ENCODE data around the gene NPAS2.

NPAS2 gene

DNA sequence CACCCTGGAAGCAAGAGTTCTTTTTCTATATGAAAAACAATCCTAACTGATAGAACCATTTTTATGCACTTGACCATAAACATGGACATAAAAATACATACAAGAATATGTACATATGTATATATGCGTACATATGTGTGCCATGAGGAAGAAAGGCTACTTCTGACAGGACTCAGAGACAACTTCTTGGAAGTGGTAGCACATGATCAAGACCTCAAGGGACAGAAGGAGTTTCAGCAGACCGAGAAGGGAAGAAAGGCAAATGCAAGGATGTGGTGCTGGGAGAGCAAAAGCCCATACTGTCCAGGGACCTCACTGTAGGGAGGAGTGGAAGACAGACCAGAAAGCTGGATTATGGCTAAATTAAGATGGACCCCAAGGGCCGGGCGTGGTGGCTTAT lies 11.4 kb upstream of the NPAS2 start:
- WGBS (ENCODE audit: extremely low coverage, insufficient coverage, low lambda C conversion rate) = no CpG with 5 or more reads among the region's 4 CpGs
- no peak overlapping the region for H3K56ac ChIP-seq (ENCODE audit: low read length)
- H3K4me1 ChIP-seq (ENCODE audit: control insufficient read depth, low read depth, low read length) = no peaks in the 10 kb centered on the region
- no peak overlapping the region for H2BK5ac ChIP-seq (ENCODE audit: low read length)
- H3K4me2 ChIP-seq (ENCODE audit: low read length) = no peak overlapping the region
- H3K4me3 ChIP-seq (ENCODE audit: low read length) = no peak overlapping the region
- H3K18ac ChIP-seq (ENCODE audit: low read length) = no peak overlapping the region
- H3K27me3 ChIP-seq (ENCODE audit: insufficient read depth, low read length, poor library complexity) = no peaks in the 10 kb centered on the region
- no peak overlapping the region for H2BK120ac ChIP-seq (ENCODE audit: low read depth, low read length)
- no peak overlapping the region for H3K23ac ChIP-seq (ENCODE audit: low read length)
- H4K5ac ChIP-seq (ENCODE audit: low read length) = no peak overlapping the region
- no peaks in the 10 kb centered on the region for H3K36me3 ChIP-seq (ENCODE audit: control insufficient read depth, insufficient read depth, low read length)
- no peak overlapping the region for H3K4ac ChIP-seq (ENCODE audit: low read depth, low read length)
- H4K8ac ChIP-seq (ENCODE audit: low read depth, low read length) = no peak overlapping the region
- H2AK5ac ChIP-seq (ENCODE audit: low read length) = no peak overlapping the region
- no peak overlapping the region for H2BK15ac ChIP-seq (replicated peaks; ENCODE audit: low read depth)
- H3K79me1 ChIP-seq (ENCODE audit: low read length) = no peaks in the 10 kb centered on the region
- H3K79me2 ChIP-seq (ENCODE audit: control insufficient read depth, insufficient read depth, low read length) = no peaks in the 10 kb centered on the region
- DNase-seq = no peak
- H3K9ac ChIP-seq (ENCODE audit: low read length) = no peak overlapping the region
- H3K27ac ChIP-seq (ENCODE audit: low read depth, low read length) = no peak overlapping the region

DNA sequence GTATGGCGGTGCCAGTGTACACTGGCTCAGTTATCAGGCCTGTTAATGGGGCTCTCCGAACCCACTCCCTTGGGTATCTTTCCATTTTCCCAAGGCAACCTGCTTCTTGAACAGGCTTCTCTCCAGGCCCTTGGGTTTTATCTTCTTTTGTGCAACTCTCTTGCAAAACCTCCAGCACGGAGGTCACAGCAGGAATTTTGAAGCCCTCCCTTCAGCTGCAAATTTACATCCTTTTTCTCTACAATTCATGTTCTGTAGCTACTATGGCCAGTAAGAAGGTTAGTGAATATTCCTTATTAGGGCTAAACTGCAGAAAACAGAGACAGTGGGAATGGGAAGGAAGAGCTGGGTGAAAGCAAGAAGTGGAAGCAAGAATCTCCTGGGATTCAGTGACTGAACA lies 10.4 kb upstream of the NPAS2 start:
- H3K56ac ChIP-seq (ENCODE audit: low read length) = no peak overlapping the region
- no peak overlapping the region for H4K8ac ChIP-seq (ENCODE audit: low read depth, low read length)
- H3K4me1 ChIP-seq (ENCODE audit: control insufficient read depth, low read depth, low read length) = no peaks in the 10 kb centered on the region
- no peak overlapping the region for H4K5ac ChIP-seq (ENCODE audit: low read length)
- no peaks in the 10 kb centered on the region for H3K27me3 ChIP-seq (ENCODE audit: insufficient read depth, low read length, poor library complexity)
- no peak overlapping the region for H2BK15ac ChIP-seq (replicated peaks; ENCODE audit: low read depth)
- no peak overlapping the region for H3K4me3 ChIP-seq (ENCODE audit: low read length)
- no peak overlapping the region for H3K27ac ChIP-seq (ENCODE audit: low read depth, low read length)
- WGBS (ENCODE audit: extremely low coverage, insufficient coverage, low lambda C conversion rate) = no CpG with 5 or more reads among the region's 3 CpGs
- H2BK120ac ChIP-seq (ENCODE audit: low read depth, low read length) = no peak overlapping the region
- no peak overlapping the region for H2BK5ac ChIP-seq (ENCODE audit: low read length)
- no peak overlapping the region for H3K9ac ChIP-seq (ENCODE audit: low read length)
- no peak overlapping the region for H2AK5ac ChIP-seq (ENCODE audit: low read length)
- H3K18ac ChIP-seq (ENCODE audit: low read length) = no peak overlapping the region
- DNase-seq = no peak
- no peaks in the 10 kb centered on the region for H3K79me2 ChIP-seq (ENCODE audit: control insufficient read depth, insufficient read depth, low read length)
- no peak overlapping the region for H3K4me2 ChIP-seq (ENCODE audit: low read length)
- H3K36me3 ChIP-seq (ENCODE audit: control insufficient read depth, insufficient read depth, low read length) = no peaks in the 10 kb centered on the region
- no peak overlapping the region for H3K23ac ChIP-seq (ENCODE audit: low read length)
- no peak overlapping the region for H3K4ac ChIP-seq (ENCODE audit: low read depth, low read length)
- no peaks in the 10 kb centered on the region for H3K79me1 ChIP-seq (ENCODE audit: low read length)

DNA sequence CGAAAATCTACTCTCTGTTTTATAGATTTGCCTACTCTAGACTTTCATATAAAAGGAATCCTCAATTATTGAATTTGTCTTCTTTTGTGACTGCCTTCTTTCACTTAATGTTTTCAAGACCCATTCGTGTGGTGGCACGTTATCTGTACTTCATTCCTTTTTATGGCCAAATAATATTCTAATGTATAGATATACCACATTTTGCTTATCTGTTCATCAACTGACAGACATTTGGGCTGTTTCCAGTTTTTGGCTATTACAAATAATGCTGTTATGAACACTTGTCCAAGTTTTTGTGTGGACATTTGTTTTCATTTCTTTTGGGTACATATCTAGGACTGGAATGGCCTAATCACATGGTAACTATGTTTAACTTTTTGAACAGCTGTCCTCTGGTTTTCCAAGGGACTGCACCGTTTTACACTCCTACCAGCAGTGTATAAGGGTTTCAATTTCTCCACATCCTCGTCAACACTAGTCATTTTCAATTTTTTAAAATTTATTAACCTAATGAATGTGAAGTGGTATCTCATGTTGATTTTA lies 9.3 kb upstream of the NPAS2 start:
- no peak overlapping the region for H3K56ac ChIP-seq (ENCODE audit: low read length)
- no peak overlapping the region for H3K9ac ChIP-seq (ENCODE audit: low read length)
- H3K36me3 ChIP-seq (ENCODE audit: control insufficient read depth, insufficient read depth, low read length) = no peaks in the 10 kb centered on the region
- H3K4me1 ChIP-seq (ENCODE audit: control insufficient read depth, low read depth, low read length) = no peaks in the 10 kb centered on the region
- H3K18ac ChIP-seq (ENCODE audit: low read length) = no peak overlapping the region
- no peak overlapping the region for H3K27ac ChIP-seq (ENCODE audit: low read depth, low read length)
- no peak overlapping the region for H2AK5ac ChIP-seq (ENCODE audit: low read length)
- WGBS (ENCODE audit: extremely low coverage, insufficient coverage, low lambda C conversion rate) = no CpG with 5 or more reads among the region's 5 CpGs
- H3K79me1 ChIP-seq (ENCODE audit: low read length) = no peaks in the 10 kb centered on the region
- H3K27me3 ChIP-seq (ENCODE audit: insufficient read depth, low read length, poor library complexity) = no peaks in the 10 kb centered on the region
- no peak overlapping the region for H2BK120ac ChIP-seq (ENCODE audit: low read depth, low read length)
- H3K79me2 ChIP-seq (ENCODE audit: control insufficient read depth, insufficient read depth, low read length) = no peaks in the 10 kb centered on the region
- no peak overlapping the region for H4K5ac ChIP-seq (ENCODE audit: low read length)
- no peak overlapping the region for H3K23ac ChIP-seq (ENCODE audit: low read length)
- no peak overlapping the region for H2BK5ac ChIP-seq (ENCODE audit: low read length)
- H3K4me2 ChIP-seq (ENCODE audit: low read length) = no peak overlapping the region
- no peak overlapping the region for H3K4me3 ChIP-seq (ENCODE audit: low read length)
- no peak for DNase-seq
- no peak overlapping the region for H4K8ac ChIP-seq (ENCODE audit: low read depth, low read length)
- H2BK15ac ChIP-seq (replicated peaks; ENCODE audit: low read depth) = no peak overlapping the region
- H3K4ac ChIP-seq (ENCODE audit: low read depth, low read length) = no peak overlapping the region

DNA sequence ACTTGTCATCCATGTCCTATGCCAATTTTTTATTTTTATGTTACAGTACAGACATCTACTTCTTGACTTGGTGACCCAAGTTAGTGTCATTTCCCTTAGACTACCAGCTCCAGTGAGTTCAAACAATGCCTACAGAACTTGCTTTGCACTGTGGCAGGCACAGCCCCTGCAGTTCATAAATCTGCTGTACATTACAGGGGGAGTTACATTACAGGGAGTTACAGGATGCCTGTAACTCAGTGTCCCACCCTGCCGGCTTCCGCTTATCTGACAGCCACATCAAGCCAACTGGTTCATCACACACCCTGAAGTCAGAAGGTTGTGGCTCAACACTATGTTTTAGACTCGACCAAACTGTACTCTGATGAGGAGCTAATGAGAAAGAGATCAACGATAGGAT lies 7.8 kb upstream of the NPAS2 start:
- Histone ChIP-seq H2AK5ac (ENCODE audit: low read length) (no peak overlapping the region), H3K4me2 (ENCODE audit: low read length) (no peak overlapping the region), H3K79me1 (ENCODE audit: low read length) (no peaks in the 10 kb centered on the region), H3K79me2 (ENCODE audit: control insufficient read depth, insufficient read depth, low read length) (no peaks in the 10 kb centered on the region), H2BK15ac (replicated peaks; ENCODE audit: low read depth) (no peak overlapping the region), H3K27ac (ENCODE audit: low read depth, low read length) (no peak overlapping the region), H3K4me3 (ENCODE audit: low read length) (no peak overlapping the region), H3K4me1 (ENCODE audit: control insufficient read depth, low read depth, low read length) (no peaks in the 10 kb centered on the region), H4K8ac (ENCODE audit: low read depth, low read length) (no peak overlapping the region), H3K18ac (ENCODE audit: low read length) (no peak overlapping the region), H3K36me3 (ENCODE audit: control insufficient read depth, insufficient read depth, low read length) (no peaks in the 10 kb centered on the region), H3K56ac (ENCODE audit: low read length) (no peak overlapping the region), H3K23ac (ENCODE audit: low read length) (no peak overlapping the region), H3K9ac (ENCODE audit: low read length) (no peak overlapping the region), H3K4ac (ENCODE audit: low read depth, low read length) (no peak overlapping the region), H2BK120ac (ENCODE audit: low read depth, low read length) (no peak overlapping the region), H2BK5ac (ENCODE audit: low read length) (no peak overlapping the region), H3K27me3 (ENCODE audit: insufficient read depth, low read length, poor library complexity) (no peaks in the 10 kb centered on the region), H4K5ac (ENCODE audit: low read length) (no peak overlapping the region)
- DNase-seq = no peak
- WGBS (ENCODE audit: extremely low coverage, insufficient coverage, low lambda C conversion rate) = no CpG with 5 or more reads among the region's 4 CpGs

DNA sequence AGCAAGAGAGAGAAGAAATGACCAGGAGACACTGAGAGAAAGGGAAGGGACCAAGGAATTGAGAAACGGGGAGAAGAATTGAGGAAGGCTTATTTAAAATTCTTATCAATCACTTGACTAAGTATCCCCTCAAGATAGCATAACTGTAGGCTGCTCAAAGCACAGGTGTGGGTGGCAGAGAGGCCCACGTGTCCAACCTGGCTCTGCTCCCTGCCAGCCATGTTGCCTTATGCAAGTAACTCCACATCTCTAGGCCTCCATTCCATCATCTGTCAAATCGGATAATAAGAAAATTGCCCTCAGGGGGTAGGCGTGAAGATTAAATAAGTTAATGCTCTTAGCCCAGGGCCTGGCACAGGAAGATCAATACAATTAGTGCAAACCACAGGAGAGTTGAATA lies 7.4 kb upstream of the NPAS2 start:
- no peak overlapping the region for H3K9ac ChIP-seq (ENCODE audit: low read length)
- H3K4me2 ChIP-seq (ENCODE audit: low read length) = no peak overlapping the region
- H3K79me1 ChIP-seq (ENCODE audit: low read length) = no peaks in the 10 kb centered on the region
- no peak overlapping the region for H3K56ac ChIP-seq (ENCODE audit: low read length)
- no peak overlapping the region for H2BK120ac ChIP-seq (ENCODE audit: low read depth, low read length)
- WGBS (ENCODE audit: extremely low coverage, insufficient coverage, low lambda C conversion rate) = no CpG with 5 or more reads among the region's 4 CpGs
- H2BK15ac ChIP-seq (replicated peaks; ENCODE audit: low read depth) = no peak overlapping the region
- H3K23ac ChIP-seq (ENCODE audit: low read length) = no peak overlapping the region
- no peaks in the 10 kb centered on the region for H3K36me3 ChIP-seq (ENCODE audit: control insufficient read depth, insufficient read depth, low read length)
- H2AK5ac ChIP-seq (ENCODE audit: low read length) = no peak overlapping the region
- H3K4me3 ChIP-seq (ENCODE audit: low read length) = no peak overlapping the region
- no peak for DNase-seq
- no peak overlapping the region for H4K8ac ChIP-seq (ENCODE audit: low read depth, low read length)
- no peaks in the 10 kb centered on the region for H3K79me2 ChIP-seq (ENCODE audit: control insufficient read depth, insufficient read depth, low read length)
- H3K27ac ChIP-seq (ENCODE audit: low read depth, low read length) = no peak overlapping the region
- no peak overlapping the region for H2BK5ac ChIP-seq (ENCODE audit: low read length)
- H3K27me3 ChIP-seq (ENCODE audit: insufficient read depth, low read length, poor library complexity) = no peaks in the 10 kb centered on the region
- H3K18ac ChIP-seq (ENCODE audit: low read length) = no peak overlapping the region
- H3K4ac ChIP-seq (ENCODE audit: low read depth, low read length) = no peak overlapping the region
- no peaks in the 10 kb centered on the region for H3K4me1 ChIP-seq (ENCODE audit: control insufficient read depth, low read depth, low read length)
- H4K5ac ChIP-seq (ENCODE audit: low read length) = no peak overlapping the region

DNA sequence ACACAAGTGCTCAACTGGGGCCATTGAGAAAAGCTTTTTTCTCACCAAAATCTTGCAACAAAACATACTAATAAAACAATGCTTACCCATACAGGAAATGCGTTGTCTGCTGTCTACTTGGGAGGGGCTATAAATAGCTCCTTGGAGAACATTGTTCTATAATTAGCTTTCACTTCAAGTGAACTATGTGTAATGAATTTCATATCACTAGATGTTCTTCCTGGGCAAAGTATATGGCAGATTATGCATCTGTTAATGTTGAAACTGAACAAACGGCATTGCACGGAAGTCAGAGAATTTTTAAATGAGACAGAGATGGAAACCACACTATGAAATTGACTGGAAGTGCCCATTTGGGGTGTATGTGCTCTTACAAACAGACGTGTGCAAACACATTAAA lies 6.4 kb upstream of the NPAS2 start:
- Histone ChIP-seq H4K5ac (ENCODE audit: low read length) (no peak overlapping the region), H2BK15ac (replicated peaks; ENCODE audit: low read depth) (no peak overlapping the region), H3K27me3 (ENCODE audit: insufficient read depth, low read length, poor library complexity) (no peaks in the 10 kb centered on the region), H3K56ac (ENCODE audit: low read length) (no peak overlapping the region), H3K4me2 (ENCODE audit: low read length) (no peak overlapping the region), H3K4me1 (ENCODE audit: control insufficient read depth, low read depth, low read length) (no peaks in the 10 kb centered on the region), H2AK5ac (ENCODE audit: low read length) (no peak overlapping the region), H3K18ac (ENCODE audit: low read length) (no peak overlapping the region), H3K36me3 (ENCODE audit: control insufficient read depth, insufficient read depth, low read length) (no peaks in the 10 kb centered on the region), H3K4me3 (ENCODE audit: low read length) (no peak overlapping the region), H3K23ac (ENCODE audit: low read length) (no peak overlapping the region), H4K8ac (ENCODE audit: low read depth, low read length) (no peak overlapping the region), H3K4ac (ENCODE audit: low read depth, low read length) (no peak overlapping the region), H3K27ac (ENCODE audit: low read depth, low read length) (no peak overlapping the region), H2BK5ac (ENCODE audit: low read length) (no peak overlapping the region), H3K9ac (ENCODE audit: low read length) (no peak overlapping the region), H3K79me2 (ENCODE audit: control insufficient read depth, insufficient read depth, low read length) (no peaks in the 10 kb centered on the region), H2BK120ac (ENCODE audit: low read depth, low read length) (no peak overlapping the region), H3K79me1 (ENCODE audit: low read length) (no peaks in the 10 kb centered on the region)
- no peak for DNase-seq
- no CpG with 5 or more reads among the region's 4 CpGs for WGBS (ENCODE audit: extremely low coverage, insufficient coverage, low lambda C conversion rate)

Data from mesendoderm (in vitro differentiated cells).